ENCODE results near the gene SALL1. TPM values are rescaled to one million over a fixed set of nuclear protein-coding genes. Genes with fewer than 3 reads are reported as not detected.

Gene SALL1
- total RNA-seq (not detected), polyA plus RNA-seq (not detected)
- long read RNA-seq, donor 1, result 0 reads
- long read RNA-seq, donor 2, result 0 reads

- DNase-seq (no peak), ATAC-seq (ENCODE audit: low FRiP score) (no peak)
- Histone ChIP-seq H3K27ac (ENCODE audit: low read depth in 1 of 2, low read length in 2 of 2) (no peak within 1 kb of the TSS), H3K27me3 (ENCODE audit: control insufficient read depth in 1 of 2, insufficient read depth in 2 of 2, low read length in 1 of 2) (peaks cover 0 to 3% of the 10 kb centered on the region in 2 donors), H3K4me1 (ENCODE audit: control insufficient read depth in 1 of 2, insufficient read depth in 2 of 2, low read length in 2 of 2) (no peaks in the 10 kb centered on the region), H3K4me3 (ENCODE audit: low read length in 2 of 2) (peak within 1 kb of the TSS; percentile 23 to 82), H3K9me3 (ENCODE audit: control insufficient read depth, low read length) (no peaks in the 10 kb centered on the region), H3K36me3 (ENCODE audit: control insufficient read depth in 1 of 2, insufficient read depth in 2 of 2, low read length in 1 of 2) (no peaks in the 10 kb centered on the region)
- intact Hi-C loops (cut with DNase I), result no loop called here
- 1 to 2% methylated on average over 37 to 38 of the region's 38 CpGs for WGBS, 2 donors
Measured at GRCh38 chr16:51150888-51151320, at the start of gene SALL1. SALL1 (minus strand) TSS chr16:51151270; CDS start chr16:51151241, 29 bp downstream.

- Histone ChIP-seq H3K36me3 (ENCODE audit: control insufficient read depth in 1 of 2, insufficient read depth in 2 of 2, low read length in 1 of 2) (no peaks in the 10 kb centered on the region), H3K4me3 (ENCODE audit: low read length in 2 of 2) (no peak overlapping the region), H3K27me3 (ENCODE audit: control insufficient read depth in 1 of 2, insufficient read depth in 2 of 2, low read length in 1 of 2) (no peaks in the 10 kb centered on the region), H3K4me1 (ENCODE audit: control insufficient read depth in 1 of 2, insufficient read depth in 2 of 2, low read length in 2 of 2) (no peaks in the 10 kb centered on the region), H3K9me3 (ENCODE audit: control insufficient read depth, low read length) (peaks cover 10% of the 10 kb centered on the region), H3K27ac (ENCODE audit: low read depth in 1 of 2, low read length in 2 of 2) (no peak overlapping the region)
- ATAC-seq (ENCODE audit: low FRiP score) (no peak), DNase-seq (no peak)
- intact Hi-C loops (cut with DNase I), result no loop called here
- 37 to 76% methylated on average over 2 of the region's 2 CpGs for WGBS, 2 donors
Measured at GRCh38 chr16:51200793-51201192, 49.7 kb upstream of the SALL1 start.

DNA sequence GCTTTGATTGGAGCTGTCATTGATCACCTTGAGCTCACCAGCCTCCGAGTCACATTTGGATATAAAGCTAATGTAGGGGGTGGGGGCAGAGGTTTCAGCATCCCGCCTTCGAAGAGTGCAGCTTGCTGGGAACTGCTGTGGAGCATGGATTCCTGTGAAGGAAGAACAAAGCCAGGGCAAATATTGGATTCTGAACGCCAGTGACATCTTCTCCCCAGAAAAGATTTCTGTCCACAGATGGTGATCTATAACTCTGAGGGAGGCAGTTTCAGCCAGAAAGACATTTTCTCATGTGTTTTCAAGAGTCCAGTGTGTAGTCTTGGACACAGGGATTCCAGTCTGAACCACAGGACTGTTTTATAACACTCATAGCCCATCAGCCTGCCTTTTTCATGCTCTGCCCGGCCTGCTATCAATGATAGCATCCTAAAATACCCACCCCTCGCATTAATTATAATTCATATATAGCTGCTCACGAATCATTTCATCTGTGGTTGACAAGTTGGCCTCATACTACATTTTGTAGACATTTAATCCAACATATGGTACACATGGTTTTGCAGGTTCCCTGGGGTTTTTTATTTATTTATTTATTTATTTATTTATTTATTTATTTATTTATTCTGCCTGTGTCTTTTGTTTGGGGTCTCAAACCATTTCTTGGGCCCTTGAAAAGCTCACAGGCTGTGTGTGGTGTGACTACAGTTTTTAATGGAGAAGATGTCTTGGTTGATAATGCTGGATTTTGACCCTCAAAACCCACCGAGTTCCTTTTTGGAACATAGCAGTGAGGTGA lies 47.1 kb upstream of the SALL1 start:
- Histone ChIP-seq H3K9me3 (ENCODE audit: control insufficient read depth, low read length) (peaks cover 8% of the 10 kb centered on the region), H3K4me3 (ENCODE audit: low read length in 2 of 2) (no peak overlapping the region), H3K27ac (ENCODE audit: low read depth in 1 of 2, low read length in 2 of 2) (no peak overlapping the region), H3K4me1 (ENCODE audit: control insufficient read depth in 1 of 2, insufficient read depth in 2 of 2, low read length in 2 of 2) (no peaks in the 10 kb centered on the region), H3K36me3 (ENCODE audit: control insufficient read depth in 1 of 2, insufficient read depth in 2 of 2, low read length in 1 of 2) (no peaks in the 10 kb centered on the region), H3K27me3 (ENCODE audit: control insufficient read depth in 1 of 2, insufficient read depth in 2 of 2, low read length in 1 of 2) (no peaks in the 10 kb centered on the region)
- ATAC-seq (ENCODE audit: low FRiP score) (no peak), DNase-seq (no peak)
- 69 to 71% methylated on average over 8 of the region's 8 CpGs for WGBS, 2 donors
- intact Hi-C loops (cut with DNase I), result no loop called here

GRCh38 chr16:51193879-51194278 lies 42.8 kb upstream of the SALL1 start:
- Histone ChIP-seq H3K9me3 (ENCODE audit: control insufficient read depth, low read length) (peaks cover 2% of the 10 kb centered on the region), H3K27me3 (ENCODE audit: control insufficient read depth in 1 of 2, insufficient read depth in 2 of 2, low read length in 1 of 2) (no peaks in the 10 kb centered on the region), H3K27ac (ENCODE audit: low read depth in 1 of 2, low read length in 2 of 2) (no peak overlapping the region), H3K4me1 (ENCODE audit: control insufficient read depth in 1 of 2, insufficient read depth in 2 of 2, low read length in 2 of 2) (no peaks in the 10 kb centered on the region), H3K4me3 (ENCODE audit: low read length in 2 of 2) (no peak overlapping the region), H3K36me3 (ENCODE audit: control insufficient read depth in 1 of 2, insufficient read depth in 2 of 2, low read length in 1 of 2) (no peaks in the 10 kb centered on the region)
- intact Hi-C loops (cut with DNase I), result no loop called here
- 88 to 89% methylated on average over 3 of the region's 3 CpGs for WGBS, 2 donors
- no peak for ATAC-seq (ENCODE audit: low FRiP score)
- DNase-seq, result no peak

DNA sequence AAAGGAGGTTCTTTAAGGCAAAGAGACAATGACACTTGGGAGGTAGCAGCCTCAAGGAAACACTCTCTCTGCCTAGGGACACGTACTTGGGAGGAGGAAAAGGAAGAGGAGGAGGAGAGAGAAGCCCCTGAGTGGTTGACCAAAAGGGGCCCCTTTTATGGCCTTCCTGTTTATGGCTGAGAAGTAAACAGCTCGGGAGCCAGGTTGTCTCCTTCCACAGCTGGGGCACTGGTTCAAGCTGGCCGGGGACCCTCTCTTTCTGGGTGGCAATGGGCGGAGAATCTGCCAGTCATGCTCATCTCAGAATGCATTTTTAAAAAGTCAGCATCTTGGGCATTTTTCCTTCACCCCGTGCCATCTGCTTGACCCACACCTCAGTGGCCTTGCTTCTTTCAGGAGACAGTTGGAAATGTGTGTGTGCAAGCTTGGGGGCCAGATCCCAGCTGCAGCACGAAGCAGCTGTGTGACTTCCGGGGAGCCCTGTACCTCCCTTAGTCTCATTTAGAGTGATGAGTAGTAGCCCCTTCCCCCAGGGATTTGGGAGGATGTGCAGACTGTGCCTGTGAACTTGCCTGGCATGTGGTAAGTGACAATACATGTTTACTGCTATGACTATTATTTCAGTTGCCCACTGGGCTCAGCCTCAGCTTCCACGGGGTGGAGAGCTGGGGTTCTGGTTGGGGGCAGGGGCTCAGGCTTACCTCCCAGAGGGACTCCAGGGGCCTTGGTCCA lies 33.8 kb upstream of the SALL1 start:
- H3K27me3 ChIP-seq (ENCODE audit: control insufficient read depth in 1 of 2, insufficient read depth in 2 of 2, low read length in 1 of 2), result no peaks in the 10 kb centered on the region
- H3K4me3 ChIP-seq (ENCODE audit: low read length in 2 of 2), result no peak overlapping the region
- no peaks in the 10 kb centered on the region for H3K36me3 ChIP-seq (ENCODE audit: control insufficient read depth in 1 of 2, insufficient read depth in 2 of 2, low read length in 1 of 2)
- H3K9me3 ChIP-seq (ENCODE audit: control insufficient read depth, low read length), result no peaks in the 10 kb centered on the region
- intact Hi-C loops (cut with DNase I), result no loop called here
- ATAC-seq (ENCODE audit: low FRiP score) (no peak), DNase-seq (no peak)
- no peak overlapping the region for H3K27ac ChIP-seq (ENCODE audit: low read depth in 1 of 2, low read length in 2 of 2)
- WGBS, 2 donors, result 13 to 14% methylated on average over 8 of the region's 8 CpGs
- no peaks in the 10 kb centered on the region for H3K4me1 ChIP-seq (ENCODE audit: control insufficient read depth in 1 of 2, insufficient read depth in 2 of 2, low read length in 2 of 2)

GRCh38 chr16:51181503-51181811 lies 30.4 kb upstream of the SALL1 start:
- ATAC-seq (ENCODE audit: low FRiP score), result no peak
- 24 to 28% methylated on average over 4 of the region's 4 CpGs for WGBS, 2 donors
- H3K36me3 ChIP-seq (ENCODE audit: control insufficient read depth in 1 of 2, insufficient read depth in 2 of 2, low read length in 1 of 2), result no peaks in the 10 kb centered on the region

DNA sequence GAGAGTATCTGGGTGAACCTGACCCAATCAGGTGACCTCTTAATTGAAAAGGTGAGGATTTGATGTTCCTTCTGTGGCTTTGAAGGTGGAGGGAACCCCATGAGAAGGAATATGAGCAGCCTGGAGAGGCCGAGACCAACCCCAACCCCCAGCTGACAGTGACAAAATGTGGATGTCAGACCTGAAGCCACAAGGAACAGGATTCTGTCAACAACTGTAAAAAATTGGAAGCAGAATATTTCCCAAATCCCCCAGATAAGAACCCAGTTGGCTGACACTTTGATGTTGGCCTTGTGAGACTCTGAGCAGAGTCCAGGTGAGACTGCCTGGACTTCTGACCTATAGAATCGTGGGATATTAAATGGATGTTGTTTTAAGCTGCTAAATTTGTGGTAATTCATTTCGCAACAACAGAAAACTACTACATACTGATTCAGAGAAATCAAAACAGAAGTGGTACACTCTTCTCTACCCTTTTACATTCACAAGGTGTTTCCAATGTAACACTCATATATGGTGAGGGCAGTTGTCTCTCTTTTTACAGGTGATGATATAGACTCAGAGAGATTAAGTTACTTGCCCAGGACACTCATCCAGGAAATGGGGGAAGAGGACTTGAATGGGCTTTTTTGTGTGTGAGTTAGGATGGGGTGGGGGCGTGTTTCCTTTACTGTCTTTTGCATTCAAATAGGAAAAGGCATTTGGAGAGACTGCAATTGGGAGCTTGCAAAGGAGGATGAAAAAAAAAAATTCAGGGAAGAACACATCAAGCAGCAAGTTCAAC lies 29.8 kb upstream of the SALL1 start:
- ATAC-seq (ENCODE audit: low FRiP score) (no peak), DNase-seq (no peak)
- H3K27ac ChIP-seq (ENCODE audit: low read depth in 1 of 2, low read length in 2 of 2), result no peak overlapping the region
- no peaks in the 10 kb centered on the region for H3K4me1 ChIP-seq (ENCODE audit: control insufficient read depth in 1 of 2, insufficient read depth in 2 of 2, low read length in 2 of 2)
- no peaks in the 10 kb centered on the region for H3K36me3 ChIP-seq (ENCODE audit: control insufficient read depth in 1 of 2, insufficient read depth in 2 of 2, low read length in 1 of 2)
- WGBS, 2 donors, result 62 to 66% methylated on average over 4 of the region's 4 CpGs
- H3K9me3 ChIP-seq (ENCODE audit: control insufficient read depth, low read length), result no peaks in the 10 kb centered on the region
- intact Hi-C loops (cut with DNase I), result no loop called here
- no peaks in the 10 kb centered on the region for H3K27me3 ChIP-seq (ENCODE audit: control insufficient read depth in 1 of 2, insufficient read depth in 2 of 2, low read length in 1 of 2)
- H3K4me3 ChIP-seq (ENCODE audit: low read length in 2 of 2), result no peak overlapping the region

More at GRCh38 chr16:51181503-51181811, 30.4 kb upstream of the SALL1 start:
- no peak for DNase-seq
- H3K27ac ChIP-seq (ENCODE audit: low read depth in 1 of 2, low read length in 2 of 2), result no peak overlapping the region
- no peaks in the 10 kb centered on the region for H3K27me3 ChIP-seq (ENCODE audit: control insufficient read depth in 1 of 2, insufficient read depth in 2 of 2, low read length in 1 of 2)
- no peak overlapping the region for H3K4me3 ChIP-seq (ENCODE audit: low read length in 2 of 2)
- H3K4me1 ChIP-seq (ENCODE audit: control insufficient read depth in 1 of 2, insufficient read depth in 2 of 2, low read length in 2 of 2), result no peaks in the 10 kb centered on the region
- intact Hi-C loops (cut with DNase I), result no loop called here
- H3K9me3 ChIP-seq (ENCODE audit: control insufficient read depth, low read length), result no peaks in the 10 kb centered on the region

- WGBS, 2 donors, result 69 to 74% methylated on average over 3 of the region's 3 CpGs
- Histone ChIP-seq H3K27me3 (ENCODE audit: control insufficient read depth in 1 of 2, insufficient read depth in 2 of 2, low read length in 1 of 2) (no peaks in the 10 kb centered on the region), H3K9me3 (ENCODE audit: control insufficient read depth, low read length) (no peaks in the 10 kb centered on the region), H3K4me1 (ENCODE audit: control insufficient read depth in 1 of 2, insufficient read depth in 2 of 2, low read length in 2 of 2) (no peaks in the 10 kb centered on the region), H3K36me3 (ENCODE audit: control insufficient read depth in 1 of 2, insufficient read depth in 2 of 2, low read length in 1 of 2) (no peaks in the 10 kb centered on the region), H3K27ac (ENCODE audit: low read depth in 1 of 2, low read length in 2 of 2) (no peak overlapping the region), H3K4me3 (ENCODE audit: low read length in 2 of 2) (no peak overlapping the region)
- ATAC-seq (ENCODE audit: low FRiP score), result no peak
- intact Hi-C loops (cut with DNase I), result no loop called here
- DNase-seq, result no peak
Measured at GRCh38 chr16:51175081-51175480, 24.0 kb upstream of the SALL1 start.
